CD4-positive, alpha-beta T cell treated with Interleukin-4 for 1 hour (primary cell): ENCODE results near the gene REEP3.

Experiments
- DNase-seq, 2 donors: peaks; one replicate each; pipeline ENCODE4 v3.0.0-alpha.2; 2020 to 2022

Gene REEP3

GRCh38 chr10:63591600-63592379, 70.6 kb downstream of the REEP3 start:
- no peak for DNase-seq

DNA sequence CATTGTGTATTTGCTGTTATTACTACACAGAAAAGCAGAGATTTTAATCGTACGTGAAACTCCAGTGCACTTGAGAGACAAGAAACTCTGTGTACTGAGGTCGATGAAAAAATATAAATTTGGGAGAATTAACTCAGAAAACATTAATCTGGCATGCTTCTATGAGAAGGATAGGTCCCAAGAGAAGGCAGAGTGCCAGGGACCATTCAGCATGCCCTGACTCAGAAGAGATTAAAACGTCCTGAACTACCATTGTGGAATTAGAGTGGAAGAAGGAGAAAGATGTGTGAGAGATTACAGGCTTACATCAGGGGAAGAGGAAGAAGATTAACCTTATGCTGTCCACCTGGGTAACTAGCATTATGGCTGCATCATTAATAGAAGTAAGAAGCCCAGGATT, 72.4 kb downstream of the REEP3 start:
- no peak for DNase-seq

- DNase-seq, result no peak
These were observed 73.9 kb downstream of the REEP3 start for GRCh38 chr10:63595072-63595471.

DNA sequence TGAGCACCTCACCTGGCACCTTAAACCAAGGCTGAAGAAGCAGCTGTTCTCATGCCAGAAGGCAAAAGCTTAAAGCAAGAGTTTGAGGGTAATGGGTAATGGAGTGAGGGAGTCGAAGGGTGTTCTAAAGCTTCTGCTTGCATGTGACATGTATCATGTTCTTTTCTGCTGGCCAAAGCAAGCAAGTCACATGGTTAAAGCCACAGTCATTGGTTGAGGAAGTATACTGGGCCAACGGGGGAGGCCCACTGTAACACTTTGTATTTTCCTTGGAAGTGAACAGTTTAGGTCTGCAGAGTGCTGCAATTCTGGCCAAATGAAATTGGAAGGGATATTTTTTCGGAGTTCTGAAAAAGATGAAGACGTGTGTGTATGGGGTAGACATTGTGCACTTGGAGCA, 75.7 kb downstream of the REEP3 start:
- DNase-seq, result no peak

DNA sequence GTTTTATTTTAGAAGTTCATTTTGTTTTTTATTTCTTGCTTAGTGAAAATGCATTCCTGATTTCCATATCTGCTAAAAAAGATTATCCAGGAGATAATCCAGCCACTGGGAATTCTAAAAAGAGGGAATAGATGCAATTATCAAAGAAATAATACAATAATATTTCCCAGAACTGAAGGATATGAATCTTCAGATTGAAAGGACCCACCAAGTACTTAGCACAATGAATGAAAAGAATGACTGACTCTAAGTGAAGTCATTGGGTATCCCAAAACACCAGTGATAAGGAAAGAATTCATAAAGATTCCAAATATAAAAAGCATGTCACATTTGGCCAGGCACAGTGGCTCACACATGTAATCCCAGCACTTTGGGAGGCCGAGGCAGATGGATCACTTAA, 79.3 kb downstream of the REEP3 start:
- no peak for DNase-seq

DNA sequence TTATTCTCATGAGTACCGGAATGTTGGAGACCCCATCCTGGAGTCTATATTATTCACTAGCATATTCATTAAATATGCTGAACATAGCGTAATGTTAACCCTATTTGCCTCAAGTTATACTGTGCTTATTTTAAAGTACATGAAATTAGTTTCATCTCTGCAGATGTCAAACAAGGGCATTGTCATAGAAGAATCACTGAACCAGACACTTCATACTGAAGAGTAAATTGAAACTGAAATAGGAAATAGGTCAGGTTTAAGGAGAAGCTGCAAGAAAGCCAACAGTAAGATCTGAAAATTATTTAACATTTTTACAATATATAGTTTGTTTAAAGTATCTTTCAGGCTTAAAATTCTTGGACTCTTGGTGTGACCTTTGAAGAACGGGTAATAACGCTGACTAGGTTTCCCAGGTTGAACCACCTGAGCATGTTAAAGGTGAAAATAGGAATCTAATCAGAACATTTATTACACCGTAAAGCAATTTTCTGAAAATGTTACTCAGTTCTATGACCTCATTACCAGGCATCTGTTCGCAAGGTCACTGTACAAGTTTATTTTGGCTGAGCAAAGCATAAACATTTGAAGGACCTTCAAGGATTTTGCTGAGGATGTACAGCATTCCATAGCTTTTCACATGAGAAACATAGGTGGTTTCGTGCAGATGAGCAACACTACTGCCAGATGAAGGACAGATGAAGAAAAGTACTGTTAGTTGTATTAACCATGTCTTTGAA, 82.7 kb downstream of the REEP3 start:
- DNase-seq, result no peak

GRCh38 chr10:63605197-63605967, 84.2 kb downstream of the REEP3 start:
- DNase-seq, result no peak

DNA sequence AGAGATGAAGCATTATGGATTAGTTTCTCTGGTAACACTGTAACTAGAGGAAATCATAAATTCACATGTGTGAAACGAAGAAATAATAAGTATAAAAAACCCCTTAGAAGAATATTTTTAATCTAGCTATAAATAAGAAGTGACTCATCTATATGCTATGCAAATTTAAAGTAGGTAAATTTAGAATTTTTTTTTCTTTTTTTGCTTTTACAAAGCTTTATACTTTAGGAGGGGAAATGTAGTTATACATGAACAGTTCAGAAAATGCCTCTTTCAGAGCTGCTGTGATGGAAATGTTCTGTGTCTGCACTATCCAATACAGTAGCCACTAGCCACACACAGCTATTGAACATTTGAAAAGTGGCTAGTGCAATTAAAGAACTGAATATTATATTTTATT, 87.3 kb downstream of the REEP3 start:
- no peak for DNase-seq

DNA sequence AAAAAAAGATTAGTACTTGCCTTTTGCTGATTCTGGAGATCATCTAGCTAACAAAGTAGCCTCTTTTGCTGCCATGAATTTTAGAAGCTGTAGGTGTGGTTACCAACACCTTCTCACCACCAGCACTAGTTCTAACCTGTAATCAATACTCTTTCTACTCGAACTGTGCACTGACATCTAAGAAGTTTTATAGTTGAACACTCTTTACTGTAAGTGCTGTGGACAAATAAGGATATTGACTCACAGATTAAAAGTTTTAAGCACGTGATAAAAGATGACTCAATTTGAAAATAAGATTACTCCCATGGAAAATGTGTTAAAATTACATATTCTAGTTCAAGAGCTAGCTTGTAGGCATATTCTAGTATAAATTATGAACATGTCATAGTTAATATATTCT, 89.9 kb downstream of the REEP3 start:
- no peak for DNase-seq

DNA sequence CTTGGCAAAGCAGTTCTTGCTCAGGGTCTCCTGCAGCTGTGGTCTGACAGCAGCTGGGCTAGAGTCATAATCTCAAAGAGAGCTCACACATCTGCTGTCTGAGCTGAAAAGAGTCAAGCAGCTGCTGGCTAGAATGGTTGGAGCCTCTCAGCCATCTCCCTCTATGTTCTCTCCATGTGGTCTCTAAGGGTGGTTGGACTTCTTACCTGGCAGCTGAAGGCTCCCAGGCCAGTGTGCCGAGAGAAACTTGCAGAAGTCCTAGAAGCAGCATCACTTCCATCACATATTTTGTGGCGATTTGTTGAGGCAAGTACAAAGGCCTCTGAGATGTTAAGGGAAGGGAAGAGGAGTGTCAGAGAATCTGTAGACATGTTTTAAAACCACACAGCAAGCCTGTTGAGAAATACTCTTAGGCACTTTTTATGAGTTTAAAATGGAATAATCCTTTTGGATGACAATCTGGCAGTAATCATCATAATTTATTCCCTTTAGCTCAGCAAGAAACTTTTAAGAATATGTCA, 93.2 kb downstream of the REEP3 start:
- DNase-seq, result no peak

DNA sequence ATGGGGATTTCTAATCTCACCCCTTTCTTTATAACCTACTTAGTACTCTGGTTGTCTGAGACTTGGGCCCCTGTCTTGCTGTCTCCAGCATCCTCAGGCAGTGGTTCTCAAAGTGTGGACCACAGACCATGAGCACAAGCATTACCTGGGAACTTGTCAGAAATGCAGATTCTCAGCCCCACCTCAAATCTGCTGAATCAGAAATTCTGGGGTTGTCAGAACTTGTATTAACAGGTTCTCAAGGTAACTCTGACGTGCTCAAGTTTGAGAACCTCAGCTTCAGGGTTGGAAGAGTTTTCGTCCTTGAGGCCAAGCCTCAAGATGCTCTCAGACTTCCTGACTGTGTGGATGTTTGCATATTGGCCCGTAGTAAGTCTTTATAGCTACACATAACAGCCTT, 97.4 kb downstream of the REEP3 start:
- no peak for DNase-seq

DNA sequence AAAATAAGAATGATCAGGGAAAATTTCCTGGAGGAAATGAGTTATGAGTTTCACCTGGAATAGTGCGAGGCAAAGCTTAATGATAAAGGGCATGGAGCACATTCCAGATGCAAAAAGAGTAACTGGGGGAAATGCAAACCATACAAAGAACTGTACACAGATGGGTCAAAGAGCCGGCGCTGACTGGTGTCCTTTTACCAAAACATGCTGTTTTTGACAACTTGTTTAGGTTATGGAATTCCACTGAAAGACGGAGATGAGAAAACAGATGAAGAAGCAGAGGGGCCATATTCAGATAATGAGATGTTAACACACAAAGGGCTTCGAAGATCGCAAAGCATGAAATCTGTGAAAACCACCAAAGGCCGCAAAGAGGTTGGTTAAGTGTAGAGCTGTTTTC, 98.2 kb downstream of the REEP3 start:
- DNase-seq, result no peak

- no peak for DNase-seq
These were observed 100.9 kb downstream of the REEP3 start for GRCh38 chr10:63622097-63622496.

DNA sequence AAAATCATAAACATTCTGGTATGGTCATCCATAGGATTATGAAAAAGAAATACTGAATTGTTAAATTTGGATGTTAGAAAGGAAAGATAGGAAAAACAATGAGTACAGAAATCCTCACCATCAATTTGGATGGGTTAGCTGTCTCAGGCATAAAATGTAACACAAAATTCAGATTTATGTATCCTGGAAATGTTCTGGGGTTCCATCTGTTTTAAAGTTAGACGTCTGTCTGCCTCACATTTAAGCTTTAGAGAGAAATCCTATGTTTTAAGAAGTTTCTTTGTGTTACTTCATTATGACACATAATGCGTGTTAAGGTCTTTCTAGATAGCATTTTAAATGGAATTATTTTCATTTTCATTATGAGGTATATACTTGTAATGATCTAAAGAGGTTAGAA, 103.5 kb downstream of the REEP3 start:
- no peak for DNase-seq

DNA sequence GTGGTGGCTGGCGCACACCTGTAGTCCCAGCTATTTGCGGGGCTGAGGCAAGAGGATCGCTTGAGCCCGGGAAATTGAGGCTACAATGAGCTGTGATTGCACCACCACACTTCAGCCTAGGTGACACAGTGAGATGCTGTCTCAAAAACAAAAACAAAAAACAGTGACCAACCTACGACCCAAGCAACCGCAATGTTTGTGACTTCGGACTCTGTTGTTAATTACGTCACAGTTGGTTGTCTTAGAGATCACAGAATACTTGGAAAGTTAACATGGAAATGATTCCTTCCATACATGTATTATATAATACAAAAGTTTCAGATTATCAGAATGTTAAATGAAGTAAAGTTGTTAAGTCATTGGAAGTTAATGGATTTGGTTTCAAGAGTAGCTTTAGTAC, 106.2 kb downstream of the REEP3 start:
- no peak for DNase-seq

DNA sequence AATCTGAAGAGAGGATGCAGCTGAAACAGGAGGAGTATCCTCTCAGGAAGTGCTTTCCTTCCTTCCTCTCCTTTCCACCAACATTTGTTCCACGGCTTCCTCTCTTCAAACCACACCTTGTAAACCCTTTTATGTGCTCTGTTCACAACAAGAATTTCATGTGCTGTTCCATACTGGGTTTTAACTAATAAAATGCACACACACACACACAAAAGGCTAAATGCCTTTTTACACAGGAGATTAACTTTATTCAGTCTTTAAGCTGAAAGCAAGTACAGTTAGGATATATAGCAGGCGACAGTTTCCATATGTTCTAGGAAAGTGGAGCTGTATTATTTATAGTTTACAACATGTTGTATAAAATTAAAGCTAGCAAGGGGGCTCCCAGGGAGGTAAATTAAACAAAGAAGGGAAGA, 106.7 kb downstream of the REEP3 start:
- no peak for DNase-seq

GRCh38 chr10:63628526-63629362, 107.5 kb downstream of the REEP3 start:
- DNase-seq, result no peak

DNA sequence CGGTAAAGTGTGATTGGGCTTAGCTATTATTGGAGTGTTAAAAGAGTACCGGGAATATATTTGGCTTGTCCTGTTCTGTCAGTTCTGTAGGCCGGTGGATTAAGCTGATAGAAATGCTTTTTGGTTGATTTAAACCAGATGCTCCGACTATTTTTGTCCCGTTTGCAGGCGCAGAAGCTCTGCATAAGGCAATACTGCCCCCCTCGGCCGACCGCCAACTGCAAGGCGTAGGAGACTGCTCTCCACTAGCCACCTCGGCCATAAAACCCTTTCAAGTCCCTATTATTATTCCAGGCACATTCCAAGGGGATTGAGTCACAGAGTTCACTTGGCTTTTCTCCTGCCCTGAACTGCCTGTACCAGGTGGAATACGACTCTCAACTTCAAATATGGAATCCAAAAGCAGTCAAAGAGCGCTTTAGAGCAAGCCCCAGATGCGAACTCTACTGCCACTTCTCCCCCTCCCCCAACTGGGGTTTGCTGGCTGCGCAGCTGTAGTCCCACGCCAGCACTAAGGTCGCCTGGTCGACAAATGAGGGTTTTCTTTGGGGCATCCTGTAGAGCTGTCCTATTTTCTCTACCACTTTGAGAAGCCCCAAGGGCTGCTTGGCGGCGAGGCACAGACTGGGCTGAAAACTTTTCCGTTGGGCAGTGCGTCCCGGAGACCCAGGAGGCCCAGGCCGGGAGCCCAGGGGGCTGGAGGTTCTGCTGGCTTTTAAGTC, 108.3 kb downstream of the REEP3 start:
- DNase-seq, result peak; percentile 77 to 79

GRCh38 chr10:63630085-63630930, 109.1 kb downstream of the REEP3 start:
- DNase-seq, result peak; percentile 75 to 80

GRCh38 chr10:63630931-63631680, 109.9 kb downstream of the REEP3 start:
- DNase-seq, result no peak
